Measurements from ENCODE around the gene MACROD2. TPM values are rescaled to one million over a fixed set of nuclear protein-coding genes. Genes with fewer than 3 reads are reported as not detected.

The MACROD2 gene
- total RNA-seq, 1 experiment from 2014 or later, result 1.6 TPM

DNA sequence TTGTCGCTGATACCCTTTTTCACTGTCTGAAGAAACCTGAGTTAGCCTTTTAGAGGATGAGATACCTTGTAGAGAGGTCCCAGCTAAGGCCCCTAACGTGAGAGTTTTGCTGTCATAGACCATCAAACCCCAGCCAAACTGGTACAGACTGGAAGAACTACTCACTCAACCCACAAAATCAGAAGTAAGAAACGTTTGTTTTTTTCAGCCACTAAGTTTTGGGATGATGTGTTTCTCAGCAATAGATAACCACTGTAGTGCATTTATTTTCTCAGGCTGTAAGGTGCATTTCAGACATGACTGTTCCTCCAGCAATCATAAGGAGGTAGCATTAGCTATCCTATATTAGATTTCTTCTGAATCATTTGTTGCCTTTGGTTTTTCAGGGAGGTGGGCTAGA is 749.4 kb downstream of the MACROD2 start:
- H3K9me3 Mint-ChIP-seq, result no peaks in the 10 kb centered on the region; a peak in 1 of 5 replicates
- no peaks in the 10 kb centered on the region for H3K36me3 Mint-ChIP-seq (ENCODE audit: insufficient read depth in 1 of 3, low read depth in 3 of 3)

More for the DNA sequence above, 749.4 kb downstream of the MACROD2 start:
- no peak overlapping the region for H3K27ac Mint-ChIP-seq
- TF ChIP-seq, protein P1, sequence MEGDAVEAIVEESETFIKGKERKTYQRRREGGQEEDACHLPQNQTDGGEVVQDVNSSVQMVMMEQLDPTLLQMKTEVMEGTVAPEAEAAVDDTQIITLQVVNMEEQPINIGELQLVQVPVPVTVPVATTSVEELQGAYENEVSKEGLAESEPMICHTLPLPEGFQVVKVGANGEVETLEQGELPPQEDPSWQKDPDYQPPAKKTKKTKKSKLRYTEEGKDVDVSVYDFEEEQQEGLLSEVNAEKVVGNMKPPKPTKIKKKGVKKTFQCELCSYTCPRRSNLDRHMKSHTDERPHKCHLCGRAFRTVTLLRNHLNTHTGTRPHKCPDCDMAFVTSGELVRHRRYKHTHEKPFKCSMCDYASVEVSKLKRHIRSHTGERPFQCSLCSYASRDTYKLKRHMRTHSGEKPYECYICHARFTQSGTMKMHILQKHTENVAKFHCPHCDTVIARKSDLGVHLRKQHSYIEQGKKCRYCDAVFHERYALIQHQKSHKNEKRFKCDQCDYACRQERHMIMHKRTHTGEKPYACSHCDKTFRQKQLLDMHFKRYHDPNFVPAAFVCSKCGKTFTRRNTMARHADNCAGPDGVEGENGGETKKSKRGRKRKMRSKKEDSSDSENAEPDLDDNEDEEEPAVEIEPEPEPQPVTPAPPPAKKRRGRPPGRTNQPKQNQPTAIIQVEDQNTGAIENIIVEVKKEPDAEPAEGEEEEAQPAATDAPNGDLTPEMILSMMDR (conservative IDR thresholded peaks at IDR 0.05), result no peak
- no peak overlapping the region for H2BK20ac ChIP-seq (ENCODE audit: low read depth, low read length, poor library complexity, severe bottlenecking)
- H3K79me2 ChIP-seq (ENCODE audit: insufficient read depth, low read length), result no peaks in the 10 kb centered on the region
- no peak overlapping the region for H2BK15ac ChIP-seq (ENCODE audit: low read depth, low read length)
- H4K20me1 ChIP-seq (ENCODE audit: control insufficient read depth, insufficient read depth, insufficient read length), result no peaks in the 10 kb centered on the region
- no peak overlapping the region for H2BK120ac ChIP-seq (ENCODE audit: low read depth, low read length, poor library complexity, severe bottlenecking)
- no peaks in the 10 kb centered on the region for H3K23me2 ChIP-seq (ENCODE audit: insufficient read length, low read depth, low read length, poor library complexity, severe bottlenecking)
- H3K9ac ChIP-seq (ENCODE audit: extremely low read depth, insufficient read length, low read length), result no peak overlapping the region
- H3K4me3 Mint-ChIP-seq, result no peak overlapping the region
- no peak overlapping the region for H2AK5ac ChIP-seq (ENCODE audit: insufficient read length, low read length)
- H4K8ac ChIP-seq (replicated peaks; ENCODE audit: insufficient read length, low read depth, low read length), result no peak overlapping the region
- H3K4me1 Mint-ChIP-seq, result peaks cover 14 to 15% of the 10 kb centered on the region in 2 experiments
- no peak overlapping the region for H3K18ac ChIP-seq (ENCODE audit: insufficient read length, low read depth, low read length)
- H3K9me3 ChIP-seq (ENCODE audit: control insufficient read depth, low read depth, low read length), result no peaks in the 10 kb centered on the region
- no peak overlapping the region for H3K23ac ChIP-seq (ENCODE audit: insufficient read length, low read depth, low read length)
- no peak overlapping the region for H3K27ac ChIP-seq (ENCODE audit: insufficient read length, low read depth, low read length)
- no peak overlapping the region for H2BK5ac ChIP-seq (ENCODE audit: insufficient read length, low read length)
- no peaks in the 10 kb centered on the region for H3K27me3 Mint-ChIP-seq (ENCODE audit: low read depth)
- H3K14ac ChIP-seq (ENCODE audit: insufficient read depth, low read length), result no peak overlapping the region
- H3K4me1 ChIP-seq (ENCODE audit: insufficient read depth, low read length), result no peaks in the 10 kb centered on the region
- H4K5ac ChIP-seq (ENCODE audit: insufficient read length, low read depth, low read length), result no peak overlapping the region
- no CpG with 5 or more reads among the region's 3 CpGs for WGBS (ENCODE audit: extremely low coverage, insufficient read length, low lambda C conversion rate)
- no peak overlapping the region for H4K91ac ChIP-seq (ENCODE audit: insufficient read length, low read depth, low read length)
- no peak for DNase-seq
- no peak overlapping the region for H3K4me2 ChIP-seq (ENCODE audit: insufficient read depth, insufficient read length, low read length)
- H3K27me3 ChIP-seq (ENCODE audit: insufficient read depth, low read length), result no peaks in the 10 kb centered on the region
- no peak overlapping the region for H2AFZ ChIP-seq (ENCODE audit: low read length)
- no peak overlapping the region for H3T11ph ChIP-seq (ENCODE audit: low read length)
- H3K79me1 ChIP-seq (ENCODE audit: insufficient read depth, low read depth, low read length, poor library complexity, severe bottlenecking), result no peaks in the 10 kb centered on the region
- no peak overlapping the region for H2BK12ac ChIP-seq (ENCODE audit: insufficient read length, low read depth, low read length)
- no peak overlapping the region for H3K56ac ChIP-seq (ENCODE audit: insufficient read length, low read depth, low read length)
- no peak overlapping the region for H3K4ac ChIP-seq (ENCODE audit: low read depth, low read length)

Measured in H9 (cell line).